DMS 273 (cell line): Measurements from ENCODE around the gene ARHGAP32.
A peak's percentile ranks its signal among the peaks of the same experiment; 100 is the strongest.
"Not testable (repeated sequence)": the region's sequence is repeated elsewhere in the genome, so short reads cannot be mapped to it uniquely, and the experiment has no call there.

Experiments used
- DNase-seq: peaks from one replicate; lab custom pipeline; 2025; ENCODE audit not compliant: unreplicated experiment; lab: John Stamatoyannopoulos, UW

The ARHGAP32 gene

DNA sequence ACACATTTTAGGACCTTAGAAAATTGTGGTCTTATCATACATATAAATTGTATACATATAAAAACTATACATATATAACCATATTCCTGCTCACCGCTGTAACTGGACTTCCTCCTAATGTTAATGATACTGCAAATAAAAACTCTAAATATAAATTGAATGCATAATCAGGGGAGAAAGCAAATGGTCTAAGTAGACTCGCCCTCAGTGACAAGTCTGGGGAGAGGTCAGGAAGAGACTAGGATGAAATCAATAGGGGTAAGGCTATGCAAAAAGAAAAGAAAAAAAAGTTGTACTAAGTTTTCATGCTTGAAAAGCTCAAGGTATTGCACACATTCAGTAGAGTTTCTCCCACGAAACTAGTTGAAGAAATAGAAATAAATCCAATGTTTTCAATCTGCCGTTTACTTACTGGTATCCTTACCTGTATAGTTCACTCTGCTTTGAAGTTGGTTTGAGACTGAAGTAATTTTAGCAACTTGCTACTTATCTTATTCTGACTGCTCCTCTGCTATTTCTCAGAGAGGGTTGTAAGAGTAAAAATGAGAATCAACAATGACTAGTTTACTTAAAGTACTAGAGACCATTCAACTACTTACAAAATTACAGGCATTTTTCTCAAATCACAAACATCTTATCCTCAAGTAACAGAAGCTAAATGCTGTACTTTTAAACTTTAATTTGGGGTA is 12.2 kb upstream of the ARHGAP32 start:
- no peak for DNase-seq

DNA sequence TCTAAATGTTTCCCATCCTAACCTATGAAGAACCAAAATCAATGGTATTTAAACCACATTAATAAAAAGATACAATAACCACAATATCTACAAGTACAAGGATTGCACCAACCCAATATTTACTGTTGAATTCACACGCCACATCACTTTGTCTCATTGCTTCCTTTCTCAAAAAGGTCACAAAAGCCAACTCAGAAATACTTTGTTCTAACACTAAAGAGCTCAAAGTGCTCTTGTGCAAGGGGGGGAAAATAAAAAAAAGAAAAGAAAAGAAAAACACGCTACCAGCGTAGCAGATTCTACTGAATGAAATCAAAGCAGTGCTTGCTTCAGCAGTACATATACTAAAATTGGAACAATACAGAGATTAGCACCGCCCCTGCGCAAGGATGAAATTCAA is 10.5 kb upstream of the ARHGAP32 start:
- no peak for DNase-seq

DNA sequence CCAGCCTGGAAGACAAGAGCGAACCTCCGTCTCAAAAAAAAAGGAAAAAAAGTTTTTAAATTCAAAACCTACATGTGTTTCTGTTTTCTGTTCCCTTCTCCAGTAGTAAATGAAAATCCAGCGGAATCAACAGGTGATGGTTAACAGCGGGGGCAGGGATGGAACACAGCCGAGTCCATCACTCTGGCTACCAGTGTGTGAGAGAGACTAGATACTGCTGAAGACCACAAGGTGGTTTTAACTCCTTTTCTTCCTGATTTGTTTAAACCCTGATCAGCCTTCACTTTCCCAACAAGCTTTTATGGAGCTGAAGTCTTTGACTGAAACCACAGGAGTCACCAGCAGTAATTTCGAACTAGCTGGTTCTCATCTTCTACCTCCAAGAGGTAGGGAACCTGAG is 3.6 kb upstream of the ARHGAP32 start:
- DNase-seq: no peak

DNA sequence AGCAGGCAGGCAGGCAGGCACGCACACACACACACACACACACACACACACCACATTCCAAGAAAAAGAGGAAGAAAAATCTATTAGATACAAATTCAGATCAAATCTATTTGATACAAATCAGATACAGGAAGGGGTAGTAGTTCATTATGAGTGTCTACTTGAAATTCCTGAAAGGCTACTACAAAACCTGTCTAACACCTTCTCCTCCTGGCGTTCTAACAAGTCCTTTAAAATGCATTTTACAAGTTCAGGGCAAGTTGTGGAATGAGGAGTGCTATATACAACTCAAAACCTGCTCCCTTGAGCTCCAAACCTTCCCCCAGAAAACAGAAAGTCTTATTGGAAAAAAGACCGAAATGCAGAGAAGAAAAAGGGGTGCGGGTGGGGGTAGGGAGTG is 476 bp downstream of the ARHGAP32 start:
- no peak for DNase-seq

DNA sequence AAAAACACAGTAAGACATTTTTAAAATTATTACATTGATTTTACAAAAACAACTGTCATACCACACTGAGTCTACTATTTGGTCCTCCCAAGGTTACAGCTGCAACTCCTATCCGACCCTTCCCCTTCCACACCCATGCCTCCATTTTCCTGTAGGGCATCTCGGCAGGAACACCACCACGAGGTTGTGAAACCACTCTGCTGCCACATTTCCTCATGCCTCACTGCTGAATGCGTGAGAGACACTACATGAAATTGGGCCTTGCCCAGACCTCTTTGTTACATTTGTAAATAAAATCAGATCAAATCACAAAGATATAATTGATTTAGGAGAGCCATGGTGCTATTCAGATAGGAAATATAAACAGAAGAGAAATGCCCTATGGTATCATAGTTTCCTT is 2.0 kb downstream of the ARHGAP32 start:
- DNase-seq: no peak

DNA sequence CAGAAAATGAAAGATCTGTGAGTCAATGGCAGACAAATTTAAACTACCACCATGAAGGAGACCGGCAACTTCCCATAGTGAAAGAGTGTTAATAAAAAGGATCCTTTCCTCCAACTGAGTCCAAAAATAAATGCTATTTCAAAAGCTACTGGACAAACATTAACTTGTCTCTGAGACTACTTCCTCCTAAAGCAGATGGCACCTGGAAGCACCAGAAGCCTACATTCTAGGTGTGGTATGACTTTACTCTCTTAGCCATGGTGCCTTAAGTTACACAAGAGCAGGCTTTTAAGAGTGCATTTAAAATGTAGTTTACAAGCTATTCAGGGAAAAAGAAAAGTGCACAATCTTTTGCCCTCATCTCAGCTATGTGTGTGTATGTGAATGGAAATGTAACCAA is 2.5 kb downstream of the ARHGAP32 start:
- DNase-seq: no peak

DNA sequence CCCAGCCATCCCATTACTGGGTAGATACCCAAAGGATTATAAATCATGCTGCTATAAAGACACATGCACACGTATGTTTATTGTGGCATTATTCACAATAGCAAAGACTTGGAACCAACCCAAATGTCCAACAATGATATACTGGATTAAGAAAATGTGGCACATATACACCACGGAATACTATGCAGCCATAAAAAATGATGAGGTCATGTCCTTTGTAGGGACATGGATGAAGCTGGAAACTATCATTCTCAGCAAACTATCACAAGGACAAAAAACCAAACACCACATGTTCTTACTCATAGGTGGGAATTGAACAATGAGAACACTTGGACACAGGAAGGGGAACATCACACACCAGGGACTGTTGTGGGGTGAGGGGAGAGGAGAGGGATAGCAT is 7.0 kb downstream of the ARHGAP32 start:
- not testable (repeated sequence) for DNase-seq

DNA sequence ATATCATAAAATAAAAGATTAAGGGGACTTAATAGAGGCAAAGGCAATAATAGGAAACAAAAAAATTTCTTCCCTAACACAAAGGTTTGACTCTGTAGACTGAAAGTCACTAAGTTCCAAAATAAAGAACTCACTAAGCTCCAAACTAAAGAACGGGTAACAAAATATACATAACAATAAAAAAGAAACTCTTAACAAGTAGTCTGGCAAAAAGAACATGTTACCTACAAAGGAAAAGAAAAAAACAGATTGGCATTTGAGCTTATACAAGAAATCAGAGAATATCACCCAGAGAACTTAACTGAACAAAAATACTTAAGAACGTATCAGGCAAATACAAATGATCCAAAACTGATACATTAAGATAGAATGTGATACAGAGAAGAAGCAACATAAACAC is 7.5 kb downstream of the ARHGAP32 start:
- no peak for DNase-seq

DNA sequence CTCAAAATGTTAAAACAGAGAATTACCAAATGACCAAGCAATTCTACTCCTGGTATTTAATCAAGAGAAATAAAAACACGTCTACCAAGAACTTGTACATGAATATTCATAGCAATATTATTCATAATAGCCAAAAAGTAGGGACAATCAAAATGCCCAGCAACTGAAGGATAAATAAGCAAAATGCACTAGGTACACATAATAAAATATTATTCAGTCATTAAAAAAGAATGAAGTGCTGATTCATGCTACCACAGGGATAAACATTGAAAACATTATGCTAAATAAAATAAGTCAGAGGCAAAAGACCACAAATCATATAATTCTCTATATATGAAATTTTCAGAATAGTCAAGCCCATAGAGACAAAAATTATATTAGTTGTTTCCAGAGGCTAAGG is 24.8 kb downstream of the ARHGAP32 start:
- DNase-seq: no peak

DNA sequence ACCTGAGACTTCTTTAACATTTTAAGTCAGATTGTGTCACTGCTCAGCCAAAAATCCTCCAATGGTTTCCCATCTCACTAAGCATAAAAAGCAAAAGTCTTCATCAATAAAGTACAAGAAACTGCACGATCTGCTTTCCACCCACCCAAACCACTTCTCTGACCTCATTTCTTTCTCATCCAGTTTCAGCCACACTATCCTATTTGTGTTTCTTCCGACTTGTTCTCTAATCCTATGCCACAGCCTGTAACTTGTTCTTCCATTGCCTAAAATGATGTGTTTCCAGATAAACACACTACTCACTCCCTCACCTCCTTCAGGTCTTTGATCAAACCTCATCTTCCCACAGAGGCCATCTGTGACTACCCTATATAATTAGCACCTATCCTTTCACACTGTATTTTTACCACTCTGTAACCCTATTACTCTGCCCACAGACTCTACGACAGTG is 28.4 kb downstream of the ARHGAP32 start:
- DNase-seq: peak; percentile 18

DNA sequence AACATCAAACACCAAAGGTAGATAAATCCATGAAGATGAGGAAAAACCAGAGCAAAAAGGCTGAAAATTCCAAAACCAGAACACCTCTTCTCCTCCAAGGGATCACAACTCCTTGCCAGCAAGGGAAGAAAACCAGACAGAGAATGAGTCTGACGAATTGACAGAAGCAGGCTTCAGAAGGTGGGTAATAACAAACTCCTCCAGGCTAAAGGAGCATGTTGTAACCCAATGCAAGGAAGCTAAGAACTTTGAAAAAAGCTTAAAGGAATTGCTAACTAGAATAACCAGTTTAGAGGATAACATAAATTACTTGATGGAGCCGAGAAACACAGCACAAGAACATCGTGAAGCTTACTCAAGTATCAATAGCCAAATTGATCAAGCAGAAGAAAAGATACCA is 35.0 kb downstream of the ARHGAP32 start:
- DNase-seq: not testable (repeated sequence)

DNA sequence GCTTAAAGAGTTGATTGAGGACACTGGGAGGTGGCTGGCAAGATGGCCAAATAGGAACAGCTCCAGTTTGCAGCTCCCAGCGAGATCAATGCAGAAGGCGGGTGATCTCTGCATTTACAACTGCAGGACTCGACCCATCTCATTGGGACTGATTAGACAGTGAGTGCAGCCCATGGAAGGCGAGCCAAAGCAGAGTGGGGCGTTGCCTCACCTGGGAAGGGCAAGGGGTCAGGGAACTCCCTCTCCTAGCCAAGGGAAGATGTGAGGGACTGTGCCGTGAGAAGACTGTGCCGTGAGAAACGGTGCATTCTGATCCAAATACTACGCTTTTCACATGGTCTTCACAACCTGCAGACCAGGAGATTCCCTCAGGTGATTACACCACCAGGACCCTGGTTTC is 36.4 kb downstream of the ARHGAP32 start:
- no peak for DNase-seq

DNA sequence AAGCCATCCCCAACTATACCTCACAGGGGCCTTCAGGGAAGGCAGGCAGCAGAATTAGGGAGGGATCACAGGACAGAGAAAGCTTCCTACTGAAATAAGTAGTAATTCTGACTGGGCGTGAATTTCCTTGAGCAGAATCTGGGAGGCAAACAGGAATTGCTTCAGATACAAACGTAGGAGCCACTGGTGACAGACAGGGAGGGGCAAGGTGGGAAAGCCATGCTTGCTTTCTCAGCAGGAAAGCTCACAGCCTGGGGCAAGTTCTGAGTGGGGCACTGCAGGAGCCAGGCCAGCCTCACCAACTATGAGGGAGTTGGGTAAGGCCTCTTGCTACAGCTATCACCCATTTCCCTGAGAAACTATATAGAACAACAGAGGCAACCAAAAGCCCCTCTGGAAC is 43.6 kb downstream of the ARHGAP32 start:
- no peak for DNase-seq

DNA sequence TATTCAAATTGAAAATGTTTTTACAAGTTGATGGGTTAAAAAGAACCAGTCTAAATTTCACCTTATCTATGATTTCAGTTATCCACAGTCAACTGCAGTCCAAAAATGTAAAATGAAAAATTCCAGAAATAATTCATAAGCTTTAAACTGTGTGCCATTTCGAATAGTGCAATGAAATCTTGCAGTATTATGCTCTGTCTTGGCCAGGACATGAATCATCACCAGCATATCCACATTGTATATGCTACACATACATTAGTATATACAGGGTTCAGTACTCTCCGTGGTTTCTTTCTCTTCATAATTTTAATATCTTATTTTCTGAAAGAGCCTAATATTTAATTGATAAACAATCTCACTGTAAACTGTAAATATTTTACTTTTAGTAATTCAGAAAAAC is 45.9 kb downstream of the ARHGAP32 start:
- DNase-seq: no peak

DNA sequence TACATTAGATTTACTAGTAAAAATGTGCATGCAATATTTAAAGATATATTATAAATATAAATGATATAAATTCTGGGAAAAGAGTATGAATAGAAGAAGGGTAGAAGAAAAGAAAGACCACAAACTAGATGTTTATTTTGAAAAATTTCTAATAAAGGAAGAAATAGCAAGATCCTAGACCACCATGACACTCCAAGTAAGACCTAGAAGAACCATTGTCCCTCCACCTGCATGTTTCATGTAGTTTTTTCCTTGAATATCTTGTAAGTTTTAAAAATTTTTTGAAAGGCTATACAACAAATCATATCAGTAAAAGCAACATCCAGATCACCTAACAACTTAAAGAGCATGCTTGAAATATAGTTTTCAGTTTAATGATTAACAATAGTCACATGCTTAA is 46.8 kb downstream of the ARHGAP32 start:
- DNase-seq: no peak

DNA sequence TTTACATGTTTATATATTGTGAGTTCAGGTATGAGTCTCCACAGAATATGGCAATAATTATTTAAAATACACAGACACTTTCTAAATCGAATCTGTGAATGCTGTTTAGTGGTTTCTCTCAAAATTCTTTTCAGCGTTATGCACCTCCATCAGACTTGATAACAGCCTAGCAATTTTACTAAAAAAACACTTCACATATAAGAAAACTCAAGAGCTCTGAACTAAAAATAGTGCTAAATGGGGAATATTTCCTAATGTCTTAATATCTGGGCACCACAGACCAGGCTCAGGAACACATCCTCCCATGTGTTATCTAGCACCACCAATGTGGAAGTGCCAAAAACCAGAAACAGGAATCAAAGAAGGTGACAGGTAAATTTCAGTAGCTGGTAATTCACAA is 47.9 kb downstream of the ARHGAP32 start:
- DNase-seq: no peak

DNA sequence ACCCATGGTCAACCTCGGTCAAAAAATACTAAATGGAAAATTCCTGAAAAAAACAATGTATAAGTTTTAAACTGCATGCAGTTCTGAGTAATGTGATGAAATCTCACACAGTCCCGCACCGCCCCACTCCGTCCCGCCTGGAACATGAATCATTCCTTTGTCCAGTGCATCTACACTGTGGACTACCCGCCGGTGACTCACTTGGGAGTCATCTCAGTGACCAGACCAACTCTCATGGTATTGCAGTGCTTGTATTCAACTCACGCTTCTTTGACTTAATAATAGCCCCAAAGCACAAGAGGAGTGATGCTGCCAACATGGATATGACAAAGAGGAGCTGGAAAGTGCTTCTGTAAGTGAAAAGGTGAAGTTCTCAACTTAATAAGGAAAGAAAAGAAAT is 48.8 kb downstream of the ARHGAP32 start:
- DNase-seq: peak; percentile 57

DNA sequence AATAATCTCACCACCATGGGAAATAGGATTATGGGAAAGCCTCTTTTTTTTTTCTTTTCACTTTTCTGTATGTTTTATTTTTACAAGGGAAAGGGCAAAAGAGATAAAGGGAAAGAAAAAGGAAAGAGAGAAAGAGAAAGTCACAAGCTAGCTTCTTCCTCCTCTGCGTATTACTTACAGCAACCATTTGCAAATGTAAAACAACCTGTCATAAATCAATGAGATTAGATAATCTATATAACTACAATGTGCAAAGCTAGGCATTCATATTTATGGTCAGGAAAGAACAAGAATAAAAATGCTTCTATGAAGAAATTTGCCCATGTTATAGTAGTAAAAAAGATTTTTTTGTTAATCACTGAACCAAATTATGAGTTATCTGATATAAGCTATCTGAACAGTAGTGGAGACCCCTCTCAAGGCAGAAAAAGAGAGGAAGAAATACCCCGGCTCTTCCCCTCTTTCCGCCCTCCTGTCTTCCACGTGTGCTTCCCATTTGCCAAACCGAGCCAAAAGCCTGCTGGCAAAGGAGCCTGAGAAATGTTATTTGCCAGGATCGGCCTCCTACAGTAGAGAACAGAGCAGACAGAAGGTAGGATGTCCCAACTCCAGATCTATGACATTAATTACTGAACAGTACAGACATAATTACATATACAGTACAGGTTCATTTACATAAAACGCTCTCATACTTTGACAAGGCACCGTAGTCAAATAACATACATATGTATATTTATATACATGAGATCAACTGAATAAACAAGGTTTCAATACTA is 50.2 kb downstream of the ARHGAP32 start:
- DNase-seq: peak; percentile 81

DNA sequence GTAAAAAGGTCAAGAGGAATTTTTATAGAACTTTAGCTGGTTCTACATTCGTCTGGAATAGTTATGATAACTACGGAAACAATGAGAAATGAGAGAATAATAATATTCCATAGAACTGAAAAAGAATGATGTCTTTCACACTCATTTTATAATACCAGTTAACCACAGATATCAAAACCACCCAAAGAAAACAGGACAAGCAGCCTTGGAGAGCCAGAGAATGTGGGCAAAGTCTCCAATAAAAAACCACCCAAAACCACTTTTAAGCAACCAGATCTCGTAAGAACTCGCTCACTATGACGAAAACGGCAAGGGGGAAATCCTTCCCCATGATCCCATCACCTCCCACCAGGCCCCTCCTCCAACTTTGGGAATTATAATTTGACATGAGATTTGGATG is 60.8 kb downstream of the ARHGAP32 start:
- no peak for DNase-seq

DNA sequence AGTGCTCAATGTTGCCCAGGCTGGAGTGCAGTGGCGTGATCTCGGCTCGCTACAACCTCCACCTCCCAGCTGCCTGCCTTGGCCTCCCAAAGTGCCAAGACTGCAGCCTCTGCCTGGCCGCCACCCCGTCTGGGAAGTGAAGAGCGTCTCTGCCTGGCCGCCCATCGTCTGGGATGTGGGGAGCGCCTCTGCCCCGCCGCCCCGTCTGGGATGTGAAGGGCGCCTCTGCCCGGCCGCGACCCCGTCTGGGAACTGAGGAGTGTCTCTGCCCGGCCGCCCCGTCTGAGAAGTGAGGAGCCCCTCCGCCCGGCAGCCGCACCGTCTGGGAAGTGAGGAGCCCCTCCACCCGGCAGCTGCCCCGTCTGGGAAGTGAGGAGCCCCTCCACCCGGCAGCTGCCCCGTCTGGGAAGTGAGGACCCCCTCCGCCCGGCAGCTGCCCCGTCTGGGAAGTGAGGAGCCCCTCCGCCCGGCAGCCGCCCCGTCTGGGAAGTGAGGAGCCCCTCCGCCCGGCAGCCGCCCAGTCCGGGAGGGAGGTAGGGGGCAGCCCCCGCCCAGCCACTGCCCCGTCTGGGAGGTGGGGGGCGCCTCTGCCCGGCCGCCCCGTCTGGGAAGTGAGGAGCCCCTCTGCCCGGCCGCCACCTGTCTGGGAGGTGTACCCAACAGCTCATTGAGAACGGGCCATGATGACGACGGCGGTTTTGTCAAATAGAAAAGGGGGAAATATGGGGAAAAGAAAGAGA is 63.1 kb downstream of the ARHGAP32 start:
- DNase-seq: not testable (repeated sequence)

DNA sequence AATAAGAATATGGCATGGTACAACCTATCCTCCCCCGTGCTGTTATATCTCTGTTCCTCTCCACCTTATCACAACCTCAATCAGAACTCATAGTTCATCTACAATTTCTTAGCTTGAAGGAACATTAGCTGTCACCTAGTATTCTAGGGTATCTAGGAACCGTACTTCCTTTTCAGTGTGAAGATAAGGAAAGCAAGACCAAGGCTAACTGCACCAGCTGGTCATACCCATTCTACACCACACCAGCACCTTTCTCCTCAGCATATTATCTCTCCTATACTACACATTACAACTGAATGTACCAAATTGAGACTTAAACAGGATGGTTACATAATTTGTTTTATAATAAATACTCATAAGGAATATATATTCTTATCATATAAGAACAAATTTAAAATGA is 73.1 kb downstream of the ARHGAP32 start:
- DNase-seq: no peak
